Suprapubic skin (tissue), 4 donors: ENCODE measurements around the gene SNRPA. TPM values are rescaled to one million over a fixed set of nuclear protein-coding genes. Genes with fewer than 3 reads are reported as not detected.

ENCODE experiments used
- DNase-seq, 2 donors: peaks; one replicate each; pipeline ENCODE4 v3.0.0-alpha.2; 2019; ENCODE audit warnings: low spot score in 2 of 2
- H3K27ac ChIP-seq: fragments of 200-600 bp; sonication (generic); one replicate; pipeline ENCODE4 v1.5.1; 2019
- H3K27me3 ChIP-seq: fragments of 200-600 bp; sonication (generic); one replicate; pipeline ENCODE4 v1.5.1; 2019
- H3K36me3 ChIP-seq: fragments of 200-600 bp; sonication (generic); one replicate; pipeline ENCODE4 v1.5.1; 2019
- H3K4me1 ChIP-seq: fragments of 200-600 bp; sonication (generic); one replicate; pipeline ENCODE4 v1.5.1; 2019
- H3K4me3 ChIP-seq: fragments of 200-600 bp; sonication (generic); one replicate; pipeline ENCODE4 v1.5.1; 2019; ENCODE audit warnings: mild to moderate bottlenecking
- H3K9me3 ChIP-seq: fragments of 200-600 bp; sonication (generic); one replicate; pipeline ENCODE4 v1.5.1; 2019
- EP300 ChIP-seq: sonication (generic); formaldehyde crosslinking; IDR thresholded peaks from one replicate; pipeline ENCODE4 v1.6.1; 2017; ENCODE audit warnings: antibody characterized with exemption
- POLR2A ChIP-seq, 2 donors: fragments of 450-650 bp; IDR thresholded peaks; one replicate each; pipeline ENCODE4 v1.6.1; 2017; ENCODE audit warnings: antibody characterized with exemption in 2 of 2, mild to moderate bottlenecking in 2 of 2, moderate library complexity in 2 of 2
- POLR2AphosphoS5 ChIP-seq, 3 donors: sonication (generic); formaldehyde crosslinking; IDR thresholded peaks; one replicate each; pipeline ENCODE4 v1.6.1; 2017; ENCODE audit warnings: antibody characterized with exemption in 3 of 3
- WGBS: methylation state at CpG from one replicate; pipeline ENCODE4 v1.1.5; 2018; 5-methylcytosine and 5-hydroxymethylcytosine counted together
- total RNA-seq, 4 donors: library from RNA; depleted of rRNA; stranded (reverse); fragments of >200 nt; gene quantifications; one replicate each; pipeline ENCODE4 v1.1.0, GENCODE V29; 2016
- TF ChIP-seq, protein P1 (sequence below), 2 donors: fragments of 200-600 bp in 1 of 2; fragments of 450-650 bp in 1 of 2; sonication (generic) in 1 of 2; IDR thresholded peaks; one replicate each; pipeline ENCODE4 v1.5.1; 2016 to 2019; ENCODE audit warnings: antibody characterized with exemption in 2 of 2, mild to moderate bottlenecking in 1 of 2, moderate library complexity in 1 of 2

SNRPA gene
- total RNA-seq, 4 donors from 2014 or later: 49.6 to 52.2 (median 51.0) TPM

DNA sequence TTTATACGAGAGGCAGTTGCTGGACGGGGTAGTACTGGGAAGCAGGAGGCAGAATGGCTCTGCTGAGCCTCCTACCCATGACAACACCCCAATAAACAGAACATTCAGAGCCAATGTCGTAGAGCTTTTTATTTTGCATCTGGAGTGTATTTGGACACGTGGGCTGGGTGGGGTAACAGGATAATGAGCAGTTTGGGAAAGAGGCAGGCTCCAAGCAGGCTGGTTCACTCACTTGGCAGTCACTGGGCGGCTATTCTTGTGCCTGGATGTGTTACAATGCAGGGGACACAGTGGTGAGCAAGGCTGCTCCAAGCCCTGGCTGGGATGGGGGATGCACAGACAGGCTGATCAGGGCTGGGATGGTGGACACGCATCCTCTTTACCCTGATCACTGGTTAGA is 10.3 kb upstream of the SNRPA start:
- peak overlapping the region; percentile 92 for H3K27ac ChIP-seq
- WGBS: 42% methylated on average over 6 of the region's 6 CpGs
- DNase-seq: peak in 1 of 2 donors; percentile 93
- TF ChIP-seq EP300 (no peak), POLR2AphosphoS5 (IDR thresholded peaks at IDR 0.05) (peak in 2 of 3 donors; percentile 44 to 67)
- H3K4me1 ChIP-seq: peaks cover 38% of the 10 kb centered on the region
- no peaks in the 10 kb centered on the region for H3K9me3 ChIP-seq
- H3K36me3 ChIP-seq: peaks cover 45% of the 10 kb centered on the region
- H3K27me3 ChIP-seq: no peaks in the 10 kb centered on the region
- H3K4me3 ChIP-seq: peak overlapping the region; percentile 27

DNA sequence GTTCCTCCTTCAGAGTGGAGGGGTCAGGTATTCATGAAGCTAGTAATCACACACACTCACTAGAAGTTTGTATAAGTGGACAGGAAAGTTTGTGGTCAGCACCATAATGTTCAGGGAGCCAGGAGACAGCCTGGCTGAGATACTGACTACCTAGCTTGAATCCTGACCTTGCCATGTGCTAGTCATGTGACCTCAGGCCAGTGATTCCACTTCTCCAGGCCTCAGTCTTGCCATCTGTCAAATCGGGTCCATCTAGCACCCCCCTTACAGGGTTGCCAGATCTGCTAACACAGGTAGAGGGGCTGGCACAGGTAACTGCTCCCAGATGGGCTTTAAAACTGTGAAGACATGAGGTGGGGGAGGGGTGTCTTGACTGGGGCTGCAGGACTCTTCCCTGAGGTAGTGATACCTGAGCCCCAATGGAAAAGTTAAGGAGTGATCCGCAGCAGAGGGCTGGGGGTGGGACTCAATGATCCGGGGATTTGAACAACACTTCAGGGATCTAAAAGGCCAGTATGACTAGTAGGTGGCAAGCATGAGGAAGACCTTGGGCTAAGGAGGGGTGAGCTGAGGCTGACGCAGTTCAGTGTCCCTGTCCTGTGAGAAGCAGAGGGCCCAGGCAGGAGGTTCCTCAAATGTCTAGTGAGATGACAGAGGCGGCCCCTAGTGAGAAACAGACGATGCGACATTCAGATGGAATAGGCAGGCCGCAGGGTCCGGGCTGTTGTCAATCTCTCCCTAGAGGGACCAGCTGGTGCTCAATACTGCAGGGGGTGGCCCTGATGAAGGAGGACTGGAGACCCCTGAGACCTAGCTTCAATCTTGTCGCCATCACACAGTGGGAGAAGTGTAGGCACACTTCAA is 9.2 kb upstream of the SNRPA start:
- WGBS: 90% methylated on average over 10 of the region's 10 CpGs
- no peak for DNase-seq
- H3K9me3 ChIP-seq: no peaks in the 10 kb centered on the region
- peaks cover 37% of the 10 kb centered on the region for H3K36me3 ChIP-seq
- peaks cover 33% of the 10 kb centered on the region for H3K4me1 ChIP-seq
- no peaks in the 10 kb centered on the region for H3K27me3 ChIP-seq
- peak overlapping the region; percentile 92 for H3K27ac ChIP-seq
- TF ChIP-seq, protein P1, sequence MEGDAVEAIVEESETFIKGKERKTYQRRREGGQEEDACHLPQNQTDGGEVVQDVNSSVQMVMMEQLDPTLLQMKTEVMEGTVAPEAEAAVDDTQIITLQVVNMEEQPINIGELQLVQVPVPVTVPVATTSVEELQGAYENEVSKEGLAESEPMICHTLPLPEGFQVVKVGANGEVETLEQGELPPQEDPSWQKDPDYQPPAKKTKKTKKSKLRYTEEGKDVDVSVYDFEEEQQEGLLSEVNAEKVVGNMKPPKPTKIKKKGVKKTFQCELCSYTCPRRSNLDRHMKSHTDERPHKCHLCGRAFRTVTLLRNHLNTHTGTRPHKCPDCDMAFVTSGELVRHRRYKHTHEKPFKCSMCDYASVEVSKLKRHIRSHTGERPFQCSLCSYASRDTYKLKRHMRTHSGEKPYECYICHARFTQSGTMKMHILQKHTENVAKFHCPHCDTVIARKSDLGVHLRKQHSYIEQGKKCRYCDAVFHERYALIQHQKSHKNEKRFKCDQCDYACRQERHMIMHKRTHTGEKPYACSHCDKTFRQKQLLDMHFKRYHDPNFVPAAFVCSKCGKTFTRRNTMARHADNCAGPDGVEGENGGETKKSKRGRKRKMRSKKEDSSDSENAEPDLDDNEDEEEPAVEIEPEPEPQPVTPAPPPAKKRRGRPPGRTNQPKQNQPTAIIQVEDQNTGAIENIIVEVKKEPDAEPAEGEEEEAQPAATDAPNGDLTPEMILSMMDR (IDR thresholded peaks at IDR 0.05): no peak
- TF ChIP-seq POLR2A (IDR thresholded peaks at IDR 0.05): no peak
- no peak for TF ChIP-seq EP300
- TF ChIP-seq POLR2AphosphoS5 (IDR thresholded peaks at IDR 0.05): no peak
- no peak overlapping the region for H3K4me3 ChIP-seq

DNA sequence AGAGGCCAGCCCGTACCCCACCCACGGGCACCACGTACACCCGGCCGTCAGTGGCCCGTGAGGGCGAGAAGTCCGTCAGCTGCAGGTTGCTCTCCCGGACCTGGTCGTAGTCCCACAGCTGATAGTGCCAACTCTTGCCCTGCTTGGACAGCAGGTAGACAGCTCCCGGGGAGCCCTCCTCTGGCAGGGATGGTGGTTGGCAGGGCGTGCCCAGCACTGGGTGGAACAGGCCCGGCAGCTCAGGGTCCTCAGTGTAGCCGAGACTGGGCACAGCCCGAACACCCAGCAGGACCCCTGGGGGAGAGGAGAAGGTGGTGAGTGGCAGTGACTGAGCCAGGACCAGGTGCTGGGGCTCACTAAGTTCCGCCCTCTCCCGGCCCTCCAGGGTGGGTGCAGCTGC is 8.5 kb upstream of the SNRPA start:
- TF ChIP-seq EP300 (no peak), POLR2AphosphoS5 (IDR thresholded peaks at IDR 0.05) (no peak), POLR2A (IDR thresholded peaks at IDR 0.05) (no peak)
- TF ChIP-seq, protein P1 (IDR thresholded peaks at IDR 0.05): no peak
- no peak for DNase-seq
- H3K4me3 ChIP-seq: no peak overlapping the region
- WGBS: 95% methylated on average over 10 of the region's 17 CpGs
- H3K9me3 ChIP-seq: no peaks in the 10 kb centered on the region
- peaks cover 33% of the 10 kb centered on the region for H3K4me1 ChIP-seq
- no peaks in the 10 kb centered on the region for H3K27me3 ChIP-seq
- H3K36me3 ChIP-seq: peaks cover 30% of the 10 kb centered on the region
- no peak overlapping the region for H3K27ac ChIP-seq

DNA sequence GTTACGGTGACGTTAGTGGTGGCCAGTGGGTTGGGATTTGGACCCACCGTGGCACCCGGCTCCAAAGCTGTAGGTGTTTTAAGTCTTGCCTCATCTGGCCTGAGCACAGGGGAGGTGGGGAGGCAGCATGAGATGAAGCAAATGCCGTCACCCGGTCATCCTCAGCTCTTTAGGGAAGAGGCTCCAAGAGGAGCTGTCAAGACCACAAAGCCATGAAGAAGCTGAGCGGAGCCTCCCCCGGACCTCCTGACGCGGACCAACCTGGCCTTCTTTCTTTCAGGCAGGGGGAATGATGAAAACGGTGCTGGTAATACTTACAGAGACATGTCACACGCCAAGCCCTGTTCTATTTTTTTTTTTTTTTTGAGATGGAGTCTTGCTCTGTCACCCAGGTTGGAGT is 8.1 kb upstream of the SNRPA start:
- no peaks in the 10 kb centered on the region for H3K9me3 ChIP-seq
- WGBS: 88% methylated on average over 8 of the region's 12 CpGs
- H3K4me3 ChIP-seq: no peak overlapping the region
- no peak overlapping the region for H3K27ac ChIP-seq
- no peak for TF ChIP-seq POLR2A (IDR thresholded peaks at IDR 0.05)
- TF ChIP-seq EP300: no peak
- TF ChIP-seq, protein P1 (IDR thresholded peaks at IDR 0.05): no peak
- no peak for TF ChIP-seq POLR2AphosphoS5 (IDR thresholded peaks at IDR 0.05)
- peaks cover 33% of the 10 kb centered on the region for H3K4me1 ChIP-seq
- no peak for DNase-seq
- H3K36me3 ChIP-seq: peaks cover 26% of the 10 kb centered on the region
- H3K27me3 ChIP-seq: no peaks in the 10 kb centered on the region

DNA sequence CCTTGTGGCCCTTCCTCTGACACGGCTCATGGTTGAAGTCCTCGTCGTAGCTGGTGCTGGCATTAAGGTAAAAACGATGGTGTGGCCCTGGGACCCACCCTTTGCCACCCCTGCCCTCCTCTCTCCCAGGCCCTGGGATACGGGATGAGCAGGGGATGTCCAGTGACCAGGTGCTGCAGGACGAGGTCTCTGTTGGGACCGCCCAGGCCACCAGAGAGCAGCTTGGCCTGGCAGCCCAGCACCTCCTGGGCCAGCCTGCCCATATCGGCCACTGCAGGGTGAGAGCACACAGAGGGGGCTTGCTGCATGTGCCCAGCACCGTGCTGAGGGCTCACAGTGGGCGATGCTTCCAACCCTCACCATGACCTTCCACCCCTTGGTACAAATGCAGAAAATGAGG is 7.1 kb upstream of the SNRPA start:
- Histone ChIP-seq H3K27me3 (no peaks in the 10 kb centered on the region), H3K27ac (no peak overlapping the region), H3K4me3 (no peak overlapping the region), H3K36me3 (peaks cover 16% of the 10 kb centered on the region), H3K9me3 (no peaks in the 10 kb centered on the region), H3K4me1 (peaks cover 40% of the 10 kb centered on the region)
- TF ChIP-seq EP300 (no peak), POLR2A (IDR thresholded peaks at IDR 0.05) (no peak), POLR2AphosphoS5 (IDR thresholded peaks at IDR 0.05) (no peak)
- TF ChIP-seq, protein P1 (IDR thresholded peaks at IDR 0.05): no peak
- no peak for DNase-seq
- WGBS: 94% methylated on average over 5 of the region's 10 CpGs
